H9 (cell line): ENCODE measurements around the gene PHF20. TPM values are rescaled to one million over a fixed set of nuclear protein-coding genes. Genes with fewer than 3 reads are reported as not detected.

Experiments used
- DNase-seq: peaks from one replicate; pipeline ENCODE4 v3.0.0-alpha.2; 2017
- H2AFZ ChIP-seq: one replicate; pipeline ENCODE4 v1.6.1; 2013; ENCODE audit warnings: mild to moderate bottlenecking, low read length, control low read depth, moderate library complexity
- H2AK5ac ChIP-seq: 2 replicates; pipeline ENCODE4 v1.6.1; 2013; ENCODE audit warnings: low read length, control low read depth, mixed read lengths; ENCODE audit not compliant: insufficient read length
- H2BK120ac ChIP-seq: one replicate; pipeline ENCODE4 v1.6.1; 2013; ENCODE audit warnings: low read depth, mild to moderate bottlenecking, low read length, control low read depth, inconsistent platforms; ENCODE audit not compliant: poor library complexity, severe bottlenecking
- H2BK12ac ChIP-seq: 2 replicates; pipeline ENCODE4 v1.6.1; 2013; ENCODE audit warnings: low read length, control low read depth, mixed read lengths, low read depth; ENCODE audit not compliant: insufficient read length
- H2BK15ac ChIP-seq: 2 replicates; pipeline ENCODE4 v1.6.1; 2013; ENCODE audit warnings: low read depth, low read length, control low read depth
- H2BK20ac ChIP-seq: one replicate; pipeline ENCODE4 v1.6.1; 2013; ENCODE audit warnings: low read depth, mild to moderate bottlenecking, low read length, control low read depth, inconsistent platforms; ENCODE audit not compliant: poor library complexity, severe bottlenecking
- H2BK5ac ChIP-seq: 2 replicates; pipeline ENCODE4 v1.6.1; 2013; ENCODE audit warnings: low read length, control low read depth, mixed read lengths; ENCODE audit not compliant: insufficient read length
- H3K14ac ChIP-seq: 2 replicates; pipeline ENCODE4 v1.6.1; 2013; ENCODE audit warnings: low read length, control low read depth; ENCODE audit not compliant: insufficient read depth
- H3K18ac ChIP-seq: 2 replicates; pipeline ENCODE4 v1.6.1; 2013; ENCODE audit warnings: low read depth, mild to moderate bottlenecking, mixed read lengths, low read length, control low read depth; ENCODE audit not compliant: insufficient read length
- H3K23ac ChIP-seq: 2 replicates; pipeline ENCODE4 v1.6.1; 2013; ENCODE audit warnings: low read length, control low read depth, mixed read lengths, low read depth; ENCODE audit not compliant: insufficient read length
- H3K23me2 ChIP-seq: 2 replicates; pipeline ENCODE4 v1.6.1; 2013; ENCODE audit warnings: low read depth, mild to moderate bottlenecking, mixed read lengths, low read length, control low read depth; ENCODE audit not compliant: insufficient read length, poor library complexity, severe bottlenecking
- H3K27ac ChIP-seq: 2 replicates; pipeline ENCODE4 v1.5.1; 2013; ENCODE audit warnings: low read length, control low read depth, mixed read lengths, low read depth; ENCODE audit not compliant: insufficient read length
- H3K27me3 ChIP-seq: 2 replicates; pipeline ENCODE4 v1.6.1; 2013; ENCODE audit warnings: low read length, control low read depth, inconsistent platforms; ENCODE audit not compliant: insufficient read depth
- H3K4ac ChIP-seq: 2 replicates; pipeline ENCODE4 v1.6.1; 2013; ENCODE audit warnings: low read depth, mild to moderate bottlenecking, control low read depth, inconsistent platforms, low read length, moderate library complexity
- H3K4me1 ChIP-seq: 2 replicates; pipeline ENCODE4 v1.6.1; 2013; ENCODE audit warnings: low read length, control low read depth, inconsistent platforms; ENCODE audit not compliant: insufficient read depth
- H3K4me2 ChIP-seq: 2 replicates; pipeline ENCODE4 v1.6.1; 2013; ENCODE audit warnings: low read length, control low read depth, mixed read lengths; ENCODE audit not compliant: insufficient read length, insufficient read depth
- H3K56ac ChIP-seq: 2 replicates; pipeline ENCODE4 v1.6.1; 2013; ENCODE audit warnings: low read depth, mild to moderate bottlenecking, mixed read lengths, low read length, control low read depth; ENCODE audit not compliant: insufficient read length
- H3K79me1 ChIP-seq: 2 replicates; pipeline ENCODE4 v1.6.1; 2013; ENCODE audit warnings: low read depth, mild to moderate bottlenecking, moderate library complexity, low read length, control low read depth, inconsistent platforms; ENCODE audit not compliant: insufficient read depth, poor library complexity, severe bottlenecking
- H3K79me2 ChIP-seq: 2 replicates; pipeline ENCODE4 v1.6.1; 2013; ENCODE audit warnings: low read length, control low read depth, inconsistent platforms; ENCODE audit not compliant: insufficient read depth
- H3K9ac ChIP-seq: 2 replicates; pipeline ENCODE4 v1.6.1; 2013; ENCODE audit warnings: low read length, control low read depth, mixed read lengths; ENCODE audit not compliant: insufficient read length; ENCODE audit errors: extremely low read depth
- H3K9me3 ChIP-seq: one replicate; pipeline ENCODE4 v1.6.1; 2013; ENCODE audit warnings: low read depth, low read length, inconsistent platforms; ENCODE audit not compliant: control insufficient read depth
- H3T11ph ChIP-seq: one replicate; pipeline ENCODE4 v1.6.1; 2013; ENCODE audit warnings: mild to moderate bottlenecking, low read length, control low read depth, inconsistent platforms
- H4K20me1 ChIP-seq: one replicate; pipeline ENCODE4 v1.6.1; 2013; ENCODE audit not compliant: control insufficient read depth, insufficient read length, insufficient read depth
- H4K5ac ChIP-seq: 2 replicates; pipeline ENCODE4 v1.6.1; 2013; ENCODE audit warnings: low read depth, mild to moderate bottlenecking, mixed read lengths, low read length, control low read depth; ENCODE audit not compliant: insufficient read length
- H4K8ac ChIP-seq: replicated peaks from 2 replicates; pipeline ENCODE4 v1.6.1; 2013; ENCODE audit warnings: low read length, control low read depth, mixed read lengths, low read depth; ENCODE audit not compliant: insufficient read length
- H4K91ac ChIP-seq: 2 replicates; pipeline ENCODE4 v1.6.1; 2013; ENCODE audit warnings: low read depth, mild to moderate bottlenecking, moderate library complexity, mixed read lengths, low read length, control low read depth; ENCODE audit not compliant: insufficient read length
- H3K27ac Mint-ChIP-seq, 3 experiments: 2 replicates in 2 of 3; 3 replicates in 1 of 3; pipeline ENCODE4 v1.8.0; 2020 to 2021; ENCODE audit warnings: mixed read lengths in 3 of 3, mild to moderate bottlenecking in 1 of 3, moderate library complexity in 1 of 3
- H3K27me3 Mint-ChIP-seq: 2 replicates; pipeline ENCODE4 v1.8.0; 2021; ENCODE audit warnings: low read depth, mild to moderate bottlenecking, moderate library complexity, mixed read lengths
- H3K36me3 Mint-ChIP-seq, 3 experiments: 2 replicates in 2 of 3; 3 replicates in 1 of 3; pipeline ENCODE4 v1.8.0; 2020 to 2021; ENCODE audit warnings: low read depth in 3 of 3, mixed read lengths in 3 of 3; ENCODE audit not compliant: insufficient read depth in 1 of 3
- H3K4me1 Mint-ChIP-seq, 2 experiments: 2 replicates each; pipeline ENCODE4 v1.8.0; 2020; ENCODE audit warnings: mixed read lengths in 2 of 2
- H3K4me3 Mint-ChIP-seq, 2 experiments: 2 replicates in 1 of 2; 3 replicates in 1 of 2; pipeline ENCODE4 v1.8.0; 2020 to 2021; ENCODE audit warnings: mild to moderate bottlenecking in 2 of 2, mixed read lengths in 2 of 2, moderate library complexity in 1 of 2
- H3K9me3 Mint-ChIP-seq, 2 experiments: 2 replicates in 1 of 2; 3 replicates in 1 of 2; pipeline ENCODE4 v1.8.0; 2020; ENCODE audit warnings: mild to moderate bottlenecking in 2 of 2, mixed read lengths in 2 of 2, moderate library complexity in 1 of 2
- CTCF ChIP-seq: fragments of 200-600 bp; sonication (generic); conservative IDR thresholded peaks from 3 replicates; pipeline ENCODE4 v1.8.0; 2021; ENCODE audit warnings: antibody characterized with exemption, mild to moderate bottlenecking
- WGBS: extraction: QIAGEN DNeasy Blood & Tissue Kit; methylation state at CpG from one replicate; pipeline ENCODE4 v1.1.7; 2013; ENCODE audit warnings: missing lambda C conversion rate, low lambda C conversion rate, mixed read lengths; ENCODE audit not compliant: insufficient read length; ENCODE audit errors: extremely low coverage; 5-methylcytosine and 5-hydroxymethylcytosine counted together
- total RNA-seq: library from RNA; stranded (reverse); gene quantifications from 2 replicates; pipeline ENCODE4 v1.2.1, GENCODE V29; 2021

PHF20 gene
- total RNA-seq, 1 experiment from 2014 or later, result 50.3 TPM

GRCh38 chr20:35831029-35831428 is 59.2 kb downstream of the PHF20 start:
- Histone ChIP-seq H3K4me1 (no peaks in the 10 kb centered on the region), H3K14ac (no peak overlapping the region)

More at GRCh38 chr20:35831029-35831428, 59.2 kb downstream of the PHF20 start:
- H3K4me1 Mint-ChIP-seq, result no peaks in the 10 kb centered on the region
- peaks cover 5% of the 10 kb centered on the region; the same call in 1 of the 2 replicates for H3K79me2 ChIP-seq
- no peak overlapping the region for H4K8ac ChIP-seq
- H3K56ac ChIP-seq, result no peak overlapping the region
- no peak overlapping the region for H3K4ac ChIP-seq
- no peak overlapping the region for H2BK120ac ChIP-seq
- H4K5ac ChIP-seq, result no peak overlapping the region
- no peak overlapping the region for H2BK15ac ChIP-seq
- H3K36me3 Mint-ChIP-seq, result peaks cover 11 to 21% (median 16%) of the 10 kb centered on the region in 3 experiments
- H3K79me1 ChIP-seq, result peaks cover 3% of the 10 kb centered on the region
- H3K18ac ChIP-seq, result no peak overlapping the region
- no peak overlapping the region for H3T11ph ChIP-seq
- no peak overlapping the region for H3K4me2 ChIP-seq
- no peak overlapping the region for H3K27ac ChIP-seq
- no peak overlapping the region for H3K4me3 Mint-ChIP-seq
- no peak for DNase-seq
- no peak overlapping the region for H3K23ac ChIP-seq
- H2BK12ac ChIP-seq, result no peak overlapping the region
- no peaks in the 10 kb centered on the region for H3K27me3 Mint-ChIP-seq
- H2AFZ ChIP-seq, result no peak overlapping the region
- WGBS, result no CpG with 5 or more reads among the region's 1 CpG
- H3K23me2 ChIP-seq, result no peaks in the 10 kb centered on the region
- no peak overlapping the region for H4K91ac ChIP-seq
- no peaks in the 10 kb centered on the region for H4K20me1 ChIP-seq
- H3K9me3 ChIP-seq, result no peaks in the 10 kb centered on the region
- H2BK5ac ChIP-seq, result no peak overlapping the region
- no peaks in the 10 kb centered on the region for H3K9me3 Mint-ChIP-seq
- H3K27ac Mint-ChIP-seq, result no peak overlapping the region
- H2AK5ac ChIP-seq, result no peak overlapping the region
- H3K9ac ChIP-seq, result no peak overlapping the region
- H3K27me3 ChIP-seq, result no peaks in the 10 kb centered on the region
- H2BK20ac ChIP-seq, result no peak overlapping the region
- TF ChIP-seq CTCF, result no peak
